Measurements from ENCODE around the gene BCORL1. TPM values are rescaled to one million over a fixed set of nuclear protein-coding genes. Genes with fewer than 3 reads are reported as not detected.

The BCORL1 gene
- total RNA-seq, 1 donor from 2014 or later: 40.9 TPM

DNA sequence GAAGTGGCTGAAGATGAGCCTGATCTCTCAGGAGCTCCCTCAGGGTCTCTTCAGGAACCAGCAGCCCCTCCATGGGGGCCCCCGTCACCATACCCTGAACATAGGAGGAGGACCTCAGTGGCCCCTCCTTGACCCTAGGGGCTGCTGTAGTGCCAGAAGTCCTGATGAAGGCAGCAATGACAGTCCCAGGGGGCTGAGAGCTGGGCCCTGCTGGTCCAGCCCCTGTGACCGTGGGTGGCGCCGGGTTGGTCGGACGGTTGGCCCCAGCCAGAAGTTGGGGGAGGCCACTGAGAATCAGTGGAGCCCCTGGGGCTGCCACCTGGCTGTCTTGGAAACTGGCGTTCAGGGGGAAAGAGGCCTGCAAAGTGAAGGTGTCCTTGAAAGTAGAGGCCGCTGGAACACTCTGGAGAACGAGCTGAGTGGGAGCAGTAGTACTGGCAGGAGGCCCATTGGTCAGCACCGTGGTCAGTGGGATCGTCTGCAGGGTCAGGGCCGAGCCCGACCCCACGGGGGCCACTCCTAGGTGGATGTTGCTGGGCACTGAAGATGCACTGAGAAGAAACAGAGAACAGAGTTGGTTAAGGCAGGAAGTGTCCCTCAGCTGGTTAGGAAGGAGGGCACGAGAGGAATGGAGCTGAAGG is 84.7 kb downstream of the BCORL1 start:
- Mint-ChIP-seq H3K4me3 (ENCODE audit: low read depth) (no peak overlapping the region), H3K36me3 (ENCODE audit: insufficient read depth) (peaks cover 2% of the 10 kb centered on the region), H3K27ac (no peak overlapping the region), H3K9me3 (ENCODE audit: low read depth) (peaks cover 7% of the 10 kb centered on the region), H3K4me1 (ENCODE audit: low read depth) (peaks cover 5% of the 10 kb centered on the region), H3K27me3 (no peaks in the 10 kb centered on the region)
- DNase-seq (ENCODE audit: low spot score, unreplicated experiment): no peak
- TF ChIP-seq, protein P1, sequence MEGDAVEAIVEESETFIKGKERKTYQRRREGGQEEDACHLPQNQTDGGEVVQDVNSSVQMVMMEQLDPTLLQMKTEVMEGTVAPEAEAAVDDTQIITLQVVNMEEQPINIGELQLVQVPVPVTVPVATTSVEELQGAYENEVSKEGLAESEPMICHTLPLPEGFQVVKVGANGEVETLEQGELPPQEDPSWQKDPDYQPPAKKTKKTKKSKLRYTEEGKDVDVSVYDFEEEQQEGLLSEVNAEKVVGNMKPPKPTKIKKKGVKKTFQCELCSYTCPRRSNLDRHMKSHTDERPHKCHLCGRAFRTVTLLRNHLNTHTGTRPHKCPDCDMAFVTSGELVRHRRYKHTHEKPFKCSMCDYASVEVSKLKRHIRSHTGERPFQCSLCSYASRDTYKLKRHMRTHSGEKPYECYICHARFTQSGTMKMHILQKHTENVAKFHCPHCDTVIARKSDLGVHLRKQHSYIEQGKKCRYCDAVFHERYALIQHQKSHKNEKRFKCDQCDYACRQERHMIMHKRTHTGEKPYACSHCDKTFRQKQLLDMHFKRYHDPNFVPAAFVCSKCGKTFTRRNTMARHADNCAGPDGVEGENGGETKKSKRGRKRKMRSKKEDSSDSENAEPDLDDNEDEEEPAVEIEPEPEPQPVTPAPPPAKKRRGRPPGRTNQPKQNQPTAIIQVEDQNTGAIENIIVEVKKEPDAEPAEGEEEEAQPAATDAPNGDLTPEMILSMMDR (IDR thresholded peaks at IDR 0.05; ENCODE audit: unreplicated experiment): no peak

GRCh38 chrX:130071611-130072344 is 89.3 kb downstream of the BCORL1 start:
- H3K36me3 Mint-ChIP-seq (ENCODE audit: insufficient read depth): peaks cover 3% of the 10 kb centered on the region
- peaks cover 10% of the 10 kb centered on the region for H3K9me3 Mint-ChIP-seq (ENCODE audit: low read depth)
- H3K27me3 Mint-ChIP-seq: no peaks in the 10 kb centered on the region
- peaks cover 7% of the 10 kb centered on the region for H3K4me1 Mint-ChIP-seq (ENCODE audit: low read depth)
- DNase-seq (ENCODE audit: low spot score, unreplicated experiment): no peak
- TF ChIP-seq, protein P1 (IDR thresholded peaks at IDR 0.05; ENCODE audit: unreplicated experiment): no peak
- H3K27ac Mint-ChIP-seq: peak overlapping the region; percentile 88
- H3K4me3 Mint-ChIP-seq (ENCODE audit: low read depth): peak overlapping the region; percentile 42

DNA sequence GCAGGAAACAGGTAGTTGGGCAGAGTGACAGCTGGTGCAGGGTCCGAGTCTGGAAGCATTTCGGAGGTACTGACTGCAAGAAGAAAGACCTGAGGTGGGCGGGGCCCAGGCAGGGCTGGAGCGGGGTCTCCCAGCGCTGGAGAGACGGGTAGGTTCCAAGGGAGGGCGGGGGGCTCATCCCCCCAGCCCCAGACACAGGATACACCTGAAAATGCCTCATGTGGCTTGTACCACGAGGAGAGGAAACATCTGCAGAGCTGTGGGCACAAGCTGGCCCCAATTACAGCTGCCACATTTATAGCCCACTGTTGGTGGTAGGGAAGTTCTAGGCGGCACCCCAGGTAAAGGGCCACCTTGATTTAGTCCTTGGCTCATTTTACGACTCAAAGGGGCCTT is 89.9 kb downstream of the BCORL1 start:
- H3K9me3 Mint-ChIP-seq (ENCODE audit: low read depth): peaks cover 10% of the 10 kb centered on the region
- no peaks in the 10 kb centered on the region for H3K27me3 Mint-ChIP-seq
- peaks cover 2% of the 10 kb centered on the region for H3K36me3 Mint-ChIP-seq (ENCODE audit: insufficient read depth)
- H3K4me3 Mint-ChIP-seq (ENCODE audit: low read depth): peak overlapping the region; percentile 42
- peaks cover 7% of the 10 kb centered on the region for H3K4me1 Mint-ChIP-seq (ENCODE audit: low read depth)
- TF ChIP-seq, protein P1 (IDR thresholded peaks at IDR 0.05; ENCODE audit: unreplicated experiment): no peak
- H3K27ac Mint-ChIP-seq: no peak overlapping the region
- no peak for DNase-seq (ENCODE audit: low spot score, unreplicated experiment)

DNA sequence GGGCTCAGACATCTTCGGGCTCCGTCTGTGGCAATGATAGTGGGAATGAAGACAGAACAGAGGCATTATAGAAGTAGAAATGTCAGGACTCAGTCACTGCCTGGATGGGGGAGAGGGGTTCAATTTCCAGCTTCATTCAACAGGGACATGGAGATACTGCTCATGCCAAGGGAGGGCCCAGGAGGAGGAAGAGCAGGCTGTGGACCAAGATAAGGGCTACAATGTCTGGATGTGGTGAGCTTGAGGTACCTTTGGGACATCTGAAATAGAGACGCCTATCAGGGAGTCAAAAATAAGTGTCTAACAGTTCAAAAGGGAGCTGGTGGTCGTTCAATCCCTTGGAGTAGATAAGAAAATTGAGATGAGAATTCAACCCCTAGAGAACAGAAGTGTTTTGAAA is 93.3 kb downstream of the BCORL1 start:
- H3K4me3 Mint-ChIP-seq (ENCODE audit: low read depth): no peak overlapping the region
- TF ChIP-seq, protein P1 (IDR thresholded peaks at IDR 0.05; ENCODE audit: unreplicated experiment): no peak
- peaks cover 5% of the 10 kb centered on the region for H3K36me3 Mint-ChIP-seq (ENCODE audit: insufficient read depth)
- DNase-seq (ENCODE audit: low spot score, unreplicated experiment): no peak
- peaks cover 7% of the 10 kb centered on the region for H3K4me1 Mint-ChIP-seq (ENCODE audit: low read depth)
- no peaks in the 10 kb centered on the region for H3K27me3 Mint-ChIP-seq
- peaks cover 14% of the 10 kb centered on the region for H3K9me3 Mint-ChIP-seq (ENCODE audit: low read depth)
- H3K27ac Mint-ChIP-seq: no peak overlapping the region

DNA sequence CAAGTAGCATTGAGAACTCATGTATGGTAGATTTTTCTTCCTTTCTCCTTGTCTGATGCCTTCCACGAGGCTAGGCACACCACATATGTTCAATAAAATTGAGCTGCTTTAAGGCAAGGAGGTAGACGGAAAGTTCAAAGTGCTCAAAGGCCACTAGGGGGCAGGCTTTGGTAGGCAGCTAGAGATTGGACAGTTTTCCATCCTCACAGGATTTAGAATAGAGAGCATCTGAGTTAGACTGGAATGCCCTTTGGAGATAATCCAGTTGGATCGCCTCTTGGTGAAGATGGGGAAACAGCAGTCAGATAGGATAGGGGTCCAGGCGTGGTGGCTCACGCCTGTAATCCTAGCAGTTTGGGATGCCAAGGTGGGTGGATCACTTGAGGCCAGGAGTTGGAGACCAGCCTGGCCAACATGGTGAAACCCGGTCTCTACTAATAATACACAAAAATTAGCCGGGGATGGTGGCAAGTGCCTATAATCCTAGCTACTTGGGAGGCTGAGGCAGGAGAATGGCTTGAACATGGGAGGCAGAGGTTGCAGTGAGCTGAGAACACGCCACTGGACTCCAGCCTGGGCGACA is 97.5 kb downstream of the BCORL1 start:
- H3K4me3 Mint-ChIP-seq (ENCODE audit: low read depth): no peak overlapping the region
- no peak overlapping the region for H3K27ac Mint-ChIP-seq
- peaks cover 2% of the 10 kb centered on the region for H3K4me1 Mint-ChIP-seq (ENCODE audit: low read depth)
- H3K9me3 Mint-ChIP-seq (ENCODE audit: low read depth): peaks cover 16% of the 10 kb centered on the region
- TF ChIP-seq, protein P1 (IDR thresholded peaks at IDR 0.05; ENCODE audit: unreplicated experiment): peak; percentile 66
- peaks cover 3% of the 10 kb centered on the region for H3K36me3 Mint-ChIP-seq (ENCODE audit: insufficient read depth)
- no peak for DNase-seq (ENCODE audit: low spot score, unreplicated experiment)
- H3K27me3 Mint-ChIP-seq: no peaks in the 10 kb centered on the region
